GM13977 (cell line): ENCODE measurements around the gene C22orf31.

Experiments
- DNase-seq: peaks from one replicate; pipeline ENCODE4 v3.0.0; 2012; ENCODE audit warnings: low spot score
- in situ Hi-C: fragments of 300-500 bp; cut with MboI; formaldehyde crosslinking; loops from one replicate; pipeline ENCODE4 v1.12.0; 2022; ENCODE audit warnings: low sequenced_read_pairs, low pct_unique_long_range_greater_than_20kb, mixed read lengths, inconsistent platforms; ENCODE audit not compliant: unreplicated experiment
- TF ChIP-seq, protein P1 (sequence below): IDR thresholded peaks from 2 replicates; pipeline ENCODE4 v1.5.1; 2012; ENCODE audit warnings: mild to moderate bottlenecking, control low read depth; ENCODE audit not compliant: insufficient read depth; ENCODE audit errors: extremely low read depth, missing control alignments

The C22orf31 gene

DNA sequence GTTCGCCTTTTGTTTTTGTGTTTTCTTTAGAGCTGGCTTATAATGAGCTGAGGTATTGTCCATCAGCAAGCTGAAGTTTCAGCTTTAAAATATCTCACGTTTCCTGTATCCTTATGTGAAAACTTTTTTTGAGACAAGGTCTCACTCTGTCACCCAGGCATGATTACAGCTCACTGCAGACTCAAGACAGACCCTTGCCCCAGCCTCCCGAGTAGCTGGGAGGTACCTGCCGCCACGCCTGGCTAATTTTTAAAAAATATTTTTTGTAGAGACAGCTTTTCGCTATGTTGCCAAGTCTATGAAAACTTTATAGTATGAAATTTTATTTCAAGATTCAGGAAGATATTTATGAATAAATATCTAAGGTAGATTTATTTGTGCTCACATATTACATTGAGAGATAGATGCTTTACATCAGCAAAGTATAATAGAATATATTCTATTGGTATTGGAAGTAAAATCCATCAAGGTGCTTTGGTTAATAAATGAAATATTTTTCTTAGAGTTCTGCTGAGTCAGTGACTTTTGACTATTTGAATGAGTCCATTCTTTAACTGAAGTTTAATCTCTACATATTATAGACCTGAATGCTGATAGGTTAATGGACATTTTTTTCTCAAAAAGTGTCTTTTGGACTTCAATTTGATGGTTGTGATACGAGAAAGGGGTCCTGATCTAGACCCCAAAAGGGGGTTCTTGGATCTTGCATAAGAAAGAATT lies 21.4 kb upstream of the C22orf31 start:
- in situ Hi-C loops: no loop called here
- no peak for DNase-seq
- TF ChIP-seq, protein P1, sequence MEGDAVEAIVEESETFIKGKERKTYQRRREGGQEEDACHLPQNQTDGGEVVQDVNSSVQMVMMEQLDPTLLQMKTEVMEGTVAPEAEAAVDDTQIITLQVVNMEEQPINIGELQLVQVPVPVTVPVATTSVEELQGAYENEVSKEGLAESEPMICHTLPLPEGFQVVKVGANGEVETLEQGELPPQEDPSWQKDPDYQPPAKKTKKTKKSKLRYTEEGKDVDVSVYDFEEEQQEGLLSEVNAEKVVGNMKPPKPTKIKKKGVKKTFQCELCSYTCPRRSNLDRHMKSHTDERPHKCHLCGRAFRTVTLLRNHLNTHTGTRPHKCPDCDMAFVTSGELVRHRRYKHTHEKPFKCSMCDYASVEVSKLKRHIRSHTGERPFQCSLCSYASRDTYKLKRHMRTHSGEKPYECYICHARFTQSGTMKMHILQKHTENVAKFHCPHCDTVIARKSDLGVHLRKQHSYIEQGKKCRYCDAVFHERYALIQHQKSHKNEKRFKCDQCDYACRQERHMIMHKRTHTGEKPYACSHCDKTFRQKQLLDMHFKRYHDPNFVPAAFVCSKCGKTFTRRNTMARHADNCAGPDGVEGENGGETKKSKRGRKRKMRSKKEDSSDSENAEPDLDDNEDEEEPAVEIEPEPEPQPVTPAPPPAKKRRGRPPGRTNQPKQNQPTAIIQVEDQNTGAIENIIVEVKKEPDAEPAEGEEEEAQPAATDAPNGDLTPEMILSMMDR: no peak

DNA sequence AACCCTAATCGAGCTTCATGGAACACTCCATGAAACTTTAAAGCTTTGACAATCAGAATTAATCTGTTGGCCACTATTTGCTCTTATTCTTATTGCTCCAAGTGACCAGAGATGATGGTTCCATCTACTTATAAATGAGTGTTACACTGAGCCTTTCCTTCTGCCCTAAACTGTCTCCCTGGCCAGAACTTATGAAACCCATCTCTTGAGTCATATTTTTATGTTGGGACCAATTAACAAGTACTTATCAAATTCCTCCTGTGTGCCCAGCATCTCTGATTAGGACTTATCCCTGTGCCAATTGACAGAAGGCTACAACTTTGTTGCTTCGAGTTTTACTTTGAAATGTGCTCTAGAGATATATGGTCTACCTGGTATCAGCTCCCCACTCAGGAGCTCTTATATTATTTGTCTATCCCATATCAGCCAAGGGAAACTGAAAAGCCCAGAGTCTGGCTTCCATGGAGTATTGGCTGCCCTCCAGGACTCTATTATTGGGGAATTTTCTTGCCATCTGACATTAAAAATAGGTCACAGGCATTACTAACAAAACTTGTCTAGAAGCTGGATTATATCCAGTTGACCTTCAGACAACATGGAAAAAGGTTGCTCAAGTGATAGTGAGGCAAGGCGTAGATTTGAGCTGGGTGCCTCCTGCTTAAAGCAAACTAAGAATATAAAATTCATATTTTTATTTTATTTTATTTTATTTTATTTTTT lies 20.0 kb upstream of the C22orf31 start:
- no peak for DNase-seq
- TF ChIP-seq, protein P1: no peak
- in situ Hi-C loops: no loop called here

DNA sequence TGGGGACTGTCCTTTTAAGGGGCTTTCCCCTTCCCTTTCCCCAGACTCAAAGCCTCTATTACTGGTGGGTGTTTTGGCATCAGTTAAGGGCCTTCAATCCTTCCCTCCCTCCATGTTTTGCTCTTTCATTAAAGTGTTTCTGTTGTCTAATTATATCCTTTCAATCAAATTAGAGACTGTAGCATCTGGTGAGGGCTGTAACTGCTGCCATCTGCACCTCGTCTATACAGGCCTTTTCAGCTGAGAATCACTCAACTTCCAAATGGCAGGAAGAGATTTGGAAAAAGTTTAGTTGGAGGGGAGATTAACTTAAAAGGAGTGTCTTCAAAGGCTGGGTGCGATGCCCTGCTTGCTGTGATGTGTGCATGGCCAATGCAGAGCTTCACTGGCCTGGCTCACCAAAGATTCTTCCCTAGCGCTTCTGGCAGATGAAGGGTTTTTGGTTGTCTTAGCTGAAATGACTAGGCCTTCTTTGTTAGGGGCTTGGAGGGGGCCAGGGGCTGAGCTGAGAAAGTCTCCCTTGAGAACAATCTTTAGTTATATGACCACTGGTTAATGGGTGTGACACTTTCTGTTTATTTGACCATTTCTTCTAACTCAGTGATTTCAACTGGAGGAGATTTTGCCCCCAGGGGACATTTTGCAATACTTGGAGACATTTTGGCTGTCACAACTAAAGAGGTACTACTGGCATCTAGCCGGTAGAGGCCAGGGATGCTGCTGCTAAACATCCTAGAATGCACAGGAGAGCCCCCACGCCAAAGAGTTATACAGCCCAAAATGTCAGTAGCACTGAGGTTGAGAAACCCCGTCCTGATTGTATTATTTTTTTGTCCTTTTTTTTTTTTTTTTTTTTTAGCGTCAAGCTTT lies 18.7 kb upstream of the C22orf31 start:
- in situ Hi-C loops: no loop called here
- TF ChIP-seq, protein P1: no peak
- DNase-seq: no peak

DNA sequence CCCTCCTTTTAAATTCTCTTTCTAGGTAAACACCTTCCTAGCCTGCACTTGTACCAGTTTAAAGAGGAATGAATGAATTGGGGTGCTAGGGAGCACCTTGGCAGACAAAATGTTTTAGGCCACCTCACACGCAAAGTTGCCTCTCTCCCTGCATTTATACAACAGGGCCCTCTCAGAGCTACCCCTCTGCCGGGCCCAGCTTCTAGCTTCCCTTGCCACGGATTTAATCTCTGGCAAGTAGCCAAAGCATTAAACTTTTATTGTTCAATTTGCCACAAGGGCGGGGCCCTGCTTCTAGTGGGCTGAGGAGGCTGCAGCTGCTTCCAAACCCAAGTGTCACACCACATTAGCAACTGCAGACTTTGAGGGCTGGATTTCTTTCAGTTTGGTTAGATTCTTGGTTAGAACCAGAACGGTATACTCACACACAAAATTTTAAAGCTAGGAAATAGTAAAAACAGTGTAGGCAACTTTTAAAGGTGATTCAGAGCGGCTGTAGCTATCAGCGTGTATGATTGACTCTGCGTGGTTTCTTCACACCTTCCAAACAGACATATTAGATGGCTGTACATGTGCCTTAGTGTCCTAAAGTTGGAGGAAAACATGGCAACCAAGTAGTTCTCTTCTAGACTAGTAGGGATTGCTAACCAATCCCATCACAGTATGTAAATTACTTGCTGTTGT lies 17.7 kb upstream of the C22orf31 start:
- no peak for DNase-seq
- TF ChIP-seq, protein P1: no peak
- in situ Hi-C loops: no loop called here

DNA sequence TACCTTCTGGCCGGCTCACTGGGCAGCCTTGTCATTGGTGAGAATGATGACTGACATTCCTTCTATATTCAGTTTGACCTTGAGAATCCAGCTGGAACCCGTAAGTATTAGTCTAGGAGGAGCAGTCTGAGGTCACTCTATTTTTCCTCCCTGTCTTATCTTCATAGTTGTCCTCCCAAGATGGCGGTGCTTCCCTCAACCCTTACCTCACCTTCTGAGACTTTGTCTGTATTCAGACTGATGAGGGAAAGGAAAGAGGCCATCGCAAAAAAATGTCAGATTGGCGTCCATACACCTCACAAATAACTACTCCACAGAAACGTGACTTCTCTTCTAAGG lies 17.2 kb upstream of the C22orf31 start:
- TF ChIP-seq, protein P1: no peak
- no peak for DNase-seq
- in situ Hi-C loops: no loop called here
